Body of pancreas (tissue), 4 donors: ENCODE results near the gene OTX1. TPM values are rescaled to one million over a fixed set of nuclear protein-coding genes. Genes with fewer than 3 reads are reported as not detected.

Experiments used
- ATAC-seq: fragments of 150-250 bp; one replicate; pipeline ENCODE4 v1.9.1; 2016
- DNase-seq, 4 donors: peaks; one replicate each; pipeline ENCODE4 v3.0.0-alpha.2; 2019
- H3K27ac ChIP-seq, 4 donors: fragments of 200-600 bp; sonication (generic); 1 replicate in 3 of 4; 2 replicates in 1 of 4; pipeline versions ENCODE4 v1.5.1 to v1.6.1; 2016 to 2019; ENCODE audit warnings: mild to moderate bottlenecking in 1 of 4, mixed read lengths in 1 of 4, moderate library complexity in 1 of 4
- H3K27me3 ChIP-seq, 2 donors: fragments of 200-600 bp; sonication (generic); one replicate each; pipeline ENCODE4 v1.6.0; 2016; ENCODE audit warnings: mild to moderate bottlenecking in 1 of 2
- H3K36me3 ChIP-seq, 2 donors: fragments of 200-600 bp; sonication (generic); replicated peaks in 1 of 2; 2 replicates each; pipeline ENCODE4 v1.5.1; 2016; ENCODE audit warnings: low read depth in 2 of 2; ENCODE audit not compliant: insufficient read depth in 1 of 2
- H3K4me1 ChIP-seq: fragments of 200-600 bp; sonication (generic); one replicate; pipeline ENCODE4 v1.6.0; 2016
- H3K4me3 ChIP-seq, 2 donors: fragments of 200-600 bp; sonication (generic); 1 replicate in 1 of 2; 2 replicates in 1 of 2; pipeline ENCODE4 v1.5.1; 2016 to 2019
- H3K9me3 ChIP-seq, 3 donors: fragments of 200-600 bp; sonication (generic); 1 replicate in 2 of 3; 2 replicates in 1 of 3; pipeline ENCODE4 v1.5.1; 2016
- CTCF ChIP-seq, 7 experiments: fragments of 450-650 bp in 4 of 7; fragments of 200-600 bp in 3 of 7; sonication (generic) in 3 of 7; IDR thresholded peaks; one replicate each; pipeline ENCODE4 v1.5.1; 2016 to 2019; ENCODE audit warnings: antibody characterized with exemption in 7 of 7
- POLR2A ChIP-seq, 3 donors: fragments of 450-650 bp; IDR thresholded peaks; one replicate each; pipeline ENCODE4 v1.6.1; 2016; ENCODE audit warnings: antibody characterized with exemption in 3 of 3, mild to moderate bottlenecking in 2 of 3
- WGBS, 2 donors: methylation state at CpG; one replicate each; pipeline ENCODE4 v1.1.5; 2017; 5-methylcytosine and 5-hydroxymethylcytosine counted together
- intact Hi-C: fragments of 100-400 bp; cut with DNase I; formaldehyde crosslinking; loops from one replicate; pipeline ENCODE4 v1.15.1; 2023
- total RNA-seq, 2 donors: library from RNA; depleted of rRNA; stranded (reverse); fragments of >200 nt; gene quantifications; one replicate each; pipeline ENCODE4 v1.1.0, GENCODE V29; 2016

Gene OTX1
- total RNA-seq, 2 donors from 2014 or later: not detected

GRCh38 chr2:63051042-63051794 is 588 bp downstream of the OTX1 start:
- intact Hi-C loops: no loop called here
- H3K36me3 ChIP-seq: no peaks in the 10 kb centered on the region
- WGBS, 2 donors: 5 to 18% methylated on average over 26 to 37 of the region's 42 CpGs
- H3K27ac ChIP-seq: peak overlapping the region in 3 of 4 donors; percentile 1 to 42 (median 22)
- peak overlapping the region; percentile 1 to 91 for H3K4me3 ChIP-seq
- H3K27me3 ChIP-seq: peaks cover 0 to 20% of the 10 kb centered on the region in 2 donors
- no peak for TF ChIP-seq POLR2A (IDR thresholded peaks at IDR 0.05)
- no peak for TF ChIP-seq CTCF (IDR thresholded peaks at IDR 0.05)
- H3K9me3 ChIP-seq: no peaks in the 10 kb centered on the region
- peaks cover 47% of the 10 kb centered on the region for H3K4me1 ChIP-seq
- DNase-seq (peak in 3 of 4 donors; percentile 19 to 33 (median 33)), ATAC-seq (no peak)

GRCh38 chr2:63051795-63052333 is 1.2 kb downstream of the OTX1 start:
- WGBS, 2 donors: 68 to 90% methylated on average over 18 to 38 of the region's 42 CpGs

GRCh38 chr2:63052411-63053080 is 1.9 kb downstream of the OTX1 start:
- H3K9me3 ChIP-seq: no peaks in the 10 kb centered on the region
- no peak overlapping the region for H3K4me3 ChIP-seq
- peaks cover 0 to 18% of the 10 kb centered on the region in 2 donors for H3K27me3 ChIP-seq
- intact Hi-C loops: no loop called here
- H3K36me3 ChIP-seq: no peaks in the 10 kb centered on the region
- 77 to 94% methylated on average over 16 to 25 of the region's 27 CpGs for WGBS, 2 donors
- ATAC-seq: no peak
- TF ChIP-seq CTCF (IDR thresholded peaks at IDR 0.05): no peak
- no peak for TF ChIP-seq POLR2A (IDR thresholded peaks at IDR 0.05)
- no peak for DNase-seq
- H3K27ac ChIP-seq: no peak overlapping the region
- H3K4me1 ChIP-seq: peaks cover 52% of the 10 kb centered on the region

More at GRCh38 chr2:63051795-63052333, 1.2 kb downstream of the OTX1 start:
- Histone ChIP-seq H3K36me3 (no peaks in the 10 kb centered on the region), H3K4me1 (peaks cover 51% of the 10 kb centered on the region), H3K27me3 (peaks cover 0 to 20% of the 10 kb centered on the region in 2 donors), H3K9me3 (no peaks in the 10 kb centered on the region), H3K4me3 (no peak overlapping the region), H3K27ac (no peak overlapping the region)
- intact Hi-C loops: no loop called here
- ATAC-seq: no peak
- TF ChIP-seq POLR2A (IDR thresholded peaks at IDR 0.05) (no peak), CTCF (IDR thresholded peaks at IDR 0.05) (no peak)
- peak in 1 of 4 donors; percentile 14 for DNase-seq

GRCh38 chr2:63053081-63053888 is 2.7 kb downstream of the OTX1 start:
- H3K36me3 ChIP-seq: no peaks in the 10 kb centered on the region
- no peak overlapping the region for H3K4me3 ChIP-seq
- no peak for TF ChIP-seq CTCF (IDR thresholded peaks at IDR 0.05)
- no peak for TF ChIP-seq POLR2A (IDR thresholded peaks at IDR 0.05)
- WGBS, 2 donors: 71 to 83% methylated on average over 32 to 33 of the region's 34 CpGs
- H3K4me1 ChIP-seq: peaks cover 55% of the 10 kb centered on the region
- no peaks in the 10 kb centered on the region for H3K9me3 ChIP-seq
- H3K27me3 ChIP-seq: peaks cover 0 to 25% of the 10 kb centered on the region in 2 donors
- intact Hi-C loops: no loop called here
- no peak overlapping the region for H3K27ac ChIP-seq
- no peak for ATAC-seq
- DNase-seq: no peak
